Right lobe of liver (tissue), 6 donors: Measurements from ENCODE around the gene SLC8A2. TPM values are rescaled to one million over a fixed set of nuclear protein-coding genes. Genes with fewer than 3 reads are reported as not detected.

ENCODE experiments used
- ATAC-seq, 4 donors: fragments of 200-7000 bp; cut with Tn5 transposase; one replicate each; pipeline ENCODE4 v1.9.1; 2020; ENCODE audit warnings: mild to moderate bottlenecking in 4 of 4, moderate library complexity in 4 of 4
- DNase-seq, 3 donors: peaks; one replicate each; pipeline ENCODE4 v3.0.0-alpha.2; 2020
- H3K27ac ChIP-seq, 3 donors: fragments of 200-600 bp; one replicate each; pipeline ENCODE4 v1.8.0; 2022
- H3K27me3 ChIP-seq, 2 donors: fragments of 200-600 bp; one replicate each; pipeline ENCODE4 v1.8.0; 2022
- H3K36me3 ChIP-seq, 4 donors: fragments of 200-600 bp; sonication (generic) in 1 of 4; one replicate each; pipeline versions ENCODE4 v1.5.1 to v1.8.0; 2017 to 2022; ENCODE audit warnings: control low read depth in 1 of 4
- H3K4me1 ChIP-seq, 4 donors: fragments of 200-600 bp; sonication (generic) in 1 of 4; one replicate each; pipeline versions ENCODE4 v1.5.1 to v1.8.0; 2017 to 2022; ENCODE audit warnings: control low read depth in 1 of 4
- H3K4me3 ChIP-seq, 3 donors: fragments of 200-600 bp; one replicate each; pipeline ENCODE4 v1.8.0; 2022
- H3K9me3 ChIP-seq, 4 donors: fragments of 200-600 bp; sonication (generic) in 1 of 4; one replicate each; pipeline versions ENCODE4 v1.5.1 to v1.8.0; 2017 to 2022; ENCODE audit warnings: control low read depth in 1 of 4
- CTCF ChIP-seq, 4 donors: fragments of 200-600 bp in 3 of 4; fragments of 450-650 bp in 1 of 4; IDR thresholded peaks; one replicate each; pipeline versions ENCODE4 v1.5.1 to v1.8.0; 2016 to 2022; ENCODE audit warnings: antibody characterized with exemption in 4 of 4, mild to moderate bottlenecking in 2 of 4
- POLR2A ChIP-seq: fragments of 450-650 bp; IDR thresholded peaks from one replicate; pipeline ENCODE4 v1.6.1; 2017; ENCODE audit warnings: antibody characterized with exemption, mild to moderate bottlenecking
- WGBS: methylation state at CpG from one replicate; pipeline ENCODE4 v1.1.6; 2018; ENCODE audit warnings: low coverage, low lambda C conversion rate; ENCODE audit not compliant: insufficient coverage; ENCODE audit errors: missing lambda C conversion rate; 5-methylcytosine and 5-hydroxymethylcytosine counted together
- intact Hi-C, 2 donors: fragments of 100-400 bp; cut with DNase I; formaldehyde crosslinking; loops; one replicate each; pipeline versions ENCODE4 v1.11.2 to v1.14.1; 2022
- total RNA-seq, 6 experiments: library from RNA; depleted of rRNA in 2 of 6; stranded (reverse); fragments of >200 nt in 2 of 6; fragmentation: NEBNext Ultra II Directional in 3 of 6; extraction: Animal tissue kit (Norgen Biotek cat#: 25700) in 3 of 6; gene quantifications; one replicate each; pipeline versions ENCODE4 v1.1.0 to v1.2.4, GENCODE V29; 2016 to 2023
- donor health status: DM: no; HTN: yes; CAD: no.
- donor health status: DM: no; HTN: no; CAD: no.
- donor health status: DM: no; HTN: no; CAD: no.
- donor health status: DM: no; HTN: yes; CAD: no.
- donor health status: DM: no; HTN: yes; CAD: no.

SLC8A2 gene
- total RNA-seq, 6 experiments from 2014 or later: 0.13 TPM; not detected in 5

- H3K9me3 ChIP-seq: no peaks in the 10 kb centered on the region
- H3K27me3 ChIP-seq: no peaks in the 10 kb centered on the region
- H3K4me3 ChIP-seq: no peak overlapping the region
- DNase-seq (no peak), ATAC-seq (no peak)
- no peaks in the 10 kb centered on the region for H3K36me3 ChIP-seq
- TF ChIP-seq POLR2A (no peak), CTCF (IDR thresholded peaks at IDR 0.05) (no peak)
- 0% methylated on average over 1 of the region's 14 CpGs for WGBS
- H3K27ac ChIP-seq: no peak overlapping the region
- no peaks in the 10 kb centered on the region for H3K4me1 ChIP-seq
- intact Hi-C loops: no loop called here
Observed at GRCh38 chr19:47407417-47407774, 64.3 kb downstream of the SLC8A2 start.

GRCh38 chr19:47406711-47407416 lies 64.8 kb downstream of the SLC8A2 start:
- Histone ChIP-seq H3K4me3 (no peak overlapping the region), H3K4me1 (no peaks in the 10 kb centered on the region), H3K36me3 (no peaks in the 10 kb centered on the region), H3K27me3 (no peaks in the 10 kb centered on the region), H3K27ac (no peak overlapping the region), H3K9me3 (no peaks in the 10 kb centered on the region)
- intact Hi-C loops: no loop called here
- DNase-seq (no peak), ATAC-seq (peak; percentile 36 to 55 (median 50))
- no peak for TF ChIP-seq POLR2A
- TF ChIP-seq CTCF (IDR thresholded peaks at IDR 0.05): no peak
- WGBS: 13% methylated on average over 14 of the region's 47 CpGs

- Histone ChIP-seq H3K4me1 (no peaks in the 10 kb centered on the region), H3K4me3 (no peak overlapping the region), H3K27me3 (no peaks in the 10 kb centered on the region), H3K36me3 (no peaks in the 10 kb centered on the region), H3K9me3 (no peaks in the 10 kb centered on the region), H3K27ac (no peak overlapping the region)
- intact Hi-C loops: no loop called here
- WGBS: 92% methylated on average over 5 of the region's 5 CpGs
- no peak for TF ChIP-seq CTCF (IDR thresholded peaks at IDR 0.05)
- no peak for TF ChIP-seq POLR2A
- ATAC-seq (no peak), DNase-seq (no peak)
Observed at GRCh38 chr19:47405854-47406417, 65.8 kb downstream of the SLC8A2 start.

- 63% methylated on average over 3 of the region's 4 CpGs for WGBS
Observed at GRCh38 chr19:47405197-47405550, 66.5 kb downstream of the SLC8A2 start.

More at GRCh38 chr19:47405197-47405550, 66.5 kb downstream of the SLC8A2 start:
- H3K4me3 ChIP-seq: no peak overlapping the region
- intact Hi-C loops: no loop called here
- H3K9me3 ChIP-seq: no peaks in the 10 kb centered on the region
- no peak for DNase-seq
- H3K27me3 ChIP-seq: no peaks in the 10 kb centered on the region
- no peak for ATAC-seq
- H3K36me3 ChIP-seq: no peaks in the 10 kb centered on the region
- TF ChIP-seq POLR2A (no peak), CTCF (IDR thresholded peaks at IDR 0.05) (no peak)
- H3K4me1 ChIP-seq: no peaks in the 10 kb centered on the region
- H3K27ac ChIP-seq: no peak overlapping the region
